Liver (tissue), 9 donors: ENCODE data around the gene NPR2. TPM values are rescaled to one million over a fixed set of nuclear protein-coding genes. Genes with fewer than 3 reads are reported as not detected.

ENCODE experiments used
- DNase-seq: peaks from one replicate; pipeline ENCODE4 v3.0.0-alpha.2; 2017; ENCODE audit warnings: low spot score
- H3K27ac ChIP-seq, 2 donors: one replicate each; pipeline ENCODE4 v1.7.0; 2013; ENCODE audit warnings: inconsistent platforms in 2 of 2, low read length in 2 of 2, control low read depth in 1 of 2, low read depth in 1 of 2, mild to moderate bottlenecking in 1 of 2
- H3K27me3 ChIP-seq, 4 donors: one replicate each; pipeline versions ENCODE4 v1.6.1 to v1.7.0; 2013; ENCODE audit warnings: low read length in 3 of 4, inconsistent platforms in 1 of 4, mild to moderate bottlenecking in 1 of 4, moderate library complexity in 1 of 4; ENCODE audit not compliant: control insufficient read depth in 4 of 4, insufficient read depth in 4 of 4
- H3K36me3 ChIP-seq, 4 donors: one replicate each; pipeline versions ENCODE4 v1.6.1 to v1.7.0; 2013; ENCODE audit warnings: low read length in 3 of 4, mild to moderate bottlenecking in 3 of 4, low read depth in 1 of 4, moderate library complexity in 1 of 4; ENCODE audit not compliant: control insufficient read depth in 4 of 4, insufficient read depth in 3 of 4
- H3K4me1 ChIP-seq, 4 donors: one replicate each; pipeline versions ENCODE4 v1.6.1 to v1.7.0; 2013; ENCODE audit warnings: low read length in 3 of 4, mild to moderate bottlenecking in 3 of 4, moderate library complexity in 1 of 4; ENCODE audit not compliant: control insufficient read depth in 4 of 4, insufficient read depth in 4 of 4
- H3K4me3 ChIP-seq, 3 donors: one replicate each; pipeline versions ENCODE4 v1.6.1 to v1.7.0; 2013; ENCODE audit warnings: low read length in 3 of 3, control low read depth in 1 of 3, low read depth in 1 of 3, mild to moderate bottlenecking in 1 of 3
- H3K9ac ChIP-seq, 2 donors: one replicate each; pipeline ENCODE4 v1.7.0; 2013; ENCODE audit warnings: low read length in 2 of 2, mild to moderate bottlenecking in 2 of 2, moderate library complexity in 2 of 2, control low read depth in 1 of 2, low read depth in 1 of 2
- H3K9me3 ChIP-seq, 4 donors: one replicate each; pipeline versions ENCODE4 v1.6.1 to v1.7.0; 2013; ENCODE audit warnings: low read length in 3 of 4; ENCODE audit not compliant: control insufficient read depth in 4 of 4
- CTCF ChIP-seq: fragments of 150-350 bp; IDR thresholded peaks from 2 replicates; pipeline ENCODE4 v1.5.1; 2017; ENCODE audit warnings: improper control_type of control experiment, low read depth, low read length; ENCODE audit not compliant: missing input control
- EGR1 ChIP-seq, 2 donors: IDR thresholded peaks; 2 replicates each; pipeline ENCODE4 v1.6.1; 2016 to 2018; ENCODE audit warnings: antibody characterized with exemption in 2 of 2, low read depth in 2 of 2
- FOXA1 ChIP-seq: IDR thresholded peaks from 2 replicates; pipeline ENCODE4 v1.6.1; 2016; ENCODE audit warnings: antibody characterized with exemption
- FOXA2 ChIP-seq: IDR thresholded peaks from 2 replicates; pipeline ENCODE4 v1.6.1; 2016; ENCODE audit warnings: antibody characterized with exemption
- GABPA ChIP-seq, 2 donors: IDR thresholded peaks in 1 of 2; conservative IDR thresholded peaks in 1 of 2; 2 replicates each; pipeline ENCODE4 v1.6.1; 2016; ENCODE audit warnings: antibody characterized with exemption in 2 of 2, mild to moderate bottlenecking in 1 of 2, moderate library complexity in 1 of 2
- HNF4A ChIP-seq, 2 donors: conservative IDR thresholded peaks; 2 replicates each; pipeline ENCODE4 v1.6.1; 2016; ENCODE audit warnings: antibody characterized with exemption in 2 of 2, mild to moderate bottlenecking in 2 of 2
- HNF4G ChIP-seq: IDR thresholded peaks from 2 replicates; pipeline ENCODE4 v1.6.1; 2016; ENCODE audit warnings: antibody characterized with exemption
- JUND ChIP-seq, 2 donors: IDR thresholded peaks; 2 replicates each; pipeline ENCODE4 v1.6.1; 2016; ENCODE audit warnings: antibody characterized with exemption in 2 of 2
- MAX ChIP-seq: IDR thresholded peaks from 2 replicates; pipeline ENCODE4 v1.6.1; 2016; ENCODE audit warnings: antibody characterized with exemption
- NR2F2 ChIP-seq: IDR thresholded peaks from 2 replicates; pipeline ENCODE4 v1.6.1; 2016; ENCODE audit warnings: antibody characterized with exemption
- RAD21 ChIP-seq, 2 donors: IDR thresholded peaks; 2 replicates each; pipeline ENCODE4 v1.6.1; 2016; ENCODE audit warnings: antibody characterized with exemption in 2 of 2, mild to moderate bottlenecking in 2 of 2
- RXRA ChIP-seq, 2 donors: IDR thresholded peaks; 2 replicates each; pipeline ENCODE4 v1.6.1; 2017 to 2018; ENCODE audit warnings: antibody characterized with exemption in 2 of 2, mild to moderate bottlenecking in 1 of 2
- SP1 ChIP-seq: IDR thresholded peaks from 2 replicates; pipeline ENCODE4 v1.6.1; 2018; ENCODE audit warnings: antibody characterized with exemption, mild to moderate bottlenecking
- TAF1 ChIP-seq: conservative IDR thresholded peaks from 2 replicates; pipeline ENCODE4 v1.6.1; 2016; ENCODE audit warnings: antibody characterized with exemption, mild to moderate bottlenecking
- YY1 ChIP-seq: IDR thresholded peaks from 2 replicates; pipeline ENCODE4 v1.6.1; 2016; ENCODE audit warnings: antibody characterized with exemption, mild to moderate bottlenecking
- WGBS: extraction: QIAGEN DNeasy Blood & Tissue Kit; methylation state at CpG from one replicate; pipeline ENCODE4 v1.1.7; 2013; 5-methylcytosine and 5-hydroxymethylcytosine counted together
- polyA plus RNA-seq, 2 donors: library from polyadenylated mRNA; stranded (reverse) in 1 of 2; unstranded in 1 of 2; fragments of 200-250 nt in 1 of 2; fragments of >200 nt in 1 of 2; fragmentation: Nextera tagmentation in 1 of 2; extraction: Ambion mirVana in 1 of 2; gene quantifications; one replicate each; pipeline versions ENCODE4 v1.2.1 to v1.2.3, GENCODE V29; 2013 to 2015
- total RNA-seq, 2 donors: library from RNA; depleted of rRNA; stranded (reverse); fragments of >200 nt; gene quantifications; one replicate each; pipeline ENCODE4 v1.2.3, GENCODE V29; 2014
- TF ChIP-seq, protein P1 (sequence below): IDR thresholded peaks from 2 replicates; pipeline ENCODE4 v1.6.1; 2016; ENCODE audit warnings: antibody characterized with exemption, mild to moderate bottlenecking
- TF ChIP-seq, protein P2 (sequence below): IDR thresholded peaks from 2 replicates; pipeline ENCODE4 v1.6.1; 2016; ENCODE audit warnings: antibody characterized with exemption
- TF ChIP-seq, protein P3 (sequence below): IDR thresholded peaks from 2 replicates; pipeline ENCODE4 v1.6.1; 2016; ENCODE audit warnings: antibody characterized with exemption
- donor health status: healthy.
- donor health status: healthy.
- donor health status: healthy.
- donor health status: healthy.
- donor health status: healthy.

NPR2 gene
- total and polyA plus RNA-seq, 4 donors: 8.6 to 17.1 (median 11.2) TPM

GRCh38 chr9:35745569-35745968 lies 45.8 kb upstream of the NPR2 start:
- no peak overlapping the region for H3K27ac ChIP-seq
- H3K9ac ChIP-seq: no peak overlapping the region
- TF ChIP-seq, protein P1, sequence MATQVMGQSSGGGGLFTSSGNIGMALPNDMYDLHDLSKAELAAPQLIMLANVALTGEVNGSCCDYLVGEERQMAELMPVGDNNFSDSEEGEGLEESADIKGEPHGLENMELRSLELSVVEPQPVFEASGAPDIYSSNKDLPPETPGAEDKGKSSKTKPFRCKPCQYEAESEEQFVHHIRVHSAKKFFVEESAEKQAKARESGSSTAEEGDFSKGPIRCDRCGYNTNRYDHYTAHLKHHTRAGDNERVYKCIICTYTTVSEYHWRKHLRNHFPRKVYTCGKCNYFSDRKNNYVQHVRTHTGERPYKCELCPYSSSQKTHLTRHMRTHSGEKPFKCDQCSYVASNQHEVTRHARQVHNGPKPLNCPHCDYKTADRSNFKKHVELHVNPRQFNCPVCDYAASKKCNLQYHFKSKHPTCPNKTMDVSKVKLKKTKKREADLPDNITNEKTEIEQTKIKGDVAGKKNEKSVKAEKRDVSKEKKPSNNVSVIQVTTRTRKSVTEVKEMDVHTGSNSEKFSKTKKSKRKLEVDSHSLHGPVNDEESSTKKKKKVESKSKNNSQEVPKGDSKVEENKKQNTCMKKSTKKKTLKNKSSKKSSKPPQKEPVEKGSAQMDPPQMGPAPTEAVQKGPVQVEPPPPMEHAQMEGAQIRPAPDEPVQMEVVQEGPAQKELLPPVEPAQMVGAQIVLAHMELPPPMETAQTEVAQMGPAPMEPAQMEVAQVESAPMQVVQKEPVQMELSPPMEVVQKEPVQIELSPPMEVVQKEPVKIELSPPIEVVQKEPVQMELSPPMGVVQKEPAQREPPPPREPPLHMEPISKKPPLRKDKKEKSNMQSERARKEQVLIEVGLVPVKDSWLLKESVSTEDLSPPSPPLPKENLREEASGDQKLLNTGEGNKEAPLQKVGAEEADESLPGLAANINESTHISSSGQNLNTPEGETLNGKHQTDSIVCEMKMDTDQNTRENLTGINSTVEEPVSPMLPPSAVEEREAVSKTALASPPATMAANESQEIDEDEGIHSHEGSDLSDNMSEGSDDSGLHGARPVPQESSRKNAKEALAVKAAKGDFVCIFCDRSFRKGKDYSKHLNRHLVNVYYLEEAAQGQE: no peak
- TF ChIP-seq, protein P2, sequence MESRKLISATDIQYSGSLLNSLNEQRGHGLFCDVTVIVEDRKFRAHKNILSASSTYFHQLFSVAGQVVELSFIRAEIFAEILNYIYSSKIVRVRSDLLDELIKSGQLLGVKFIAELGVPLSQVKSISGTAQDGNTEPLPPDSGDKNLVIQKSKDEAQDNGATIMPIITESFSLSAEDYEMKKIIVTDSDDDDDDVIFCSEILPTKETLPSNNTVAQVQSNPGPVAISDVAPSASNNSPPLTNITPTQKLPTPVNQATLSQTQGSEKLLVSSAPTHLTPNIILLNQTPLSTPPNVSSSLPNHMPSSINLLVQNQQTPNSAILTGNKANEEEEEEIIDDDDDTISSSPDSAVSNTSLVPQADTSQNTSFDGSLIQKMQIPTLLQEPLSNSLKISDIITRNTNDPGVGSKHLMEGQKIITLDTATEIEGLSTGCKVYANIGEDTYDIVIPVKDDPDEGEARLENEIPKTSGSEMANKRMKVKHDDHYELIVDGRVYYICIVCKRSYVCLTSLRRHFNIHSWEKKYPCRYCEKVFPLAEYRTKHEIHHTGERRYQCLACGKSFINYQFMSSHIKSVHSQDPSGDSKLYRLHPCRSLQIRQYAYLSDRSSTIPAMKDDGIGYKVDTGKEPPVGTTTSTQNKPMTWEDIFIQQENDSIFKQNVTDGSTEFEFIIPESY: no peak
- no peak for TF ChIP-seq FOXA1
- TF ChIP-seq HNF4G: no peak
- TF ChIP-seq GABPA (IDR thresholded peaks at IDR 0.05 in 1 of 2, conservative IDR thresholded peaks at IDR 0.05 in 1 of 2): no peak
- TF ChIP-seq RXRA (IDR thresholded peaks at IDR 0.05): no peak
- TF ChIP-seq JUND (IDR thresholded peaks at IDR 0.05): no peak
- no peak for TF ChIP-seq MAX
- TF ChIP-seq RAD21 (IDR thresholded peaks at IDR 0.05): no peak
- TF ChIP-seq TAF1: no peak
- no peak for TF ChIP-seq NR2F2
- no peak for TF ChIP-seq YY1
- TF ChIP-seq FOXA2: no peak
- TF ChIP-seq HNF4A (conservative IDR thresholded peaks at IDR 0.05): no peak
- TF ChIP-seq CTCF: no peak
- no peak for TF ChIP-seq SP1
- TF ChIP-seq, protein P3, sequence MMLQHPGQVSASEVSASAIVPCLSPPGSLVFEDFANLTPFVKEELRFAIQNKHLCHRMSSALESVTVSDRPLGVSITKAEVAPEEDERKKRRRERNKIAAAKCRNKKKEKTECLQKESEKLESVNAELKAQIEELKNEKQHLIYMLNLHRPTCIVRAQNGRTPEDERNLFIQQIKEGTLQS: no peak
- no peak for TF ChIP-seq EGR1 (IDR thresholded peaks at IDR 0.05; ENCODE audit: low read depth in 2 of 2)
- peaks cover 11 to 40% (median 33%) of the 10 kb centered on the region in 4 donors for H3K4me1 ChIP-seq
- H3K9me3 ChIP-seq: no peaks in the 10 kb centered on the region
- no peaks in the 10 kb centered on the region for H3K27me3 ChIP-seq
- no peak overlapping the region for H3K4me3 ChIP-seq
- DNase-seq: no peak
- 48% methylated on average over 1 of the region's 1 CpG for WGBS
- H3K36me3 ChIP-seq: peaks cover 2 to 33% (median 32%) of the 10 kb centered on the region in 4 donors
